ENCODE results near the gene DLG2. TPM values are rescaled to one million over a fixed set of nuclear protein-coding genes. Genes with fewer than 3 reads are reported as not detected.
A peak's percentile ranks its signal among the peaks of the same experiment; 100 is the strongest.

DLG2 gene
- total RNA-seq, 2 experiments from 2014 or later, result 0.85 to 1.1 TPM

DNA sequence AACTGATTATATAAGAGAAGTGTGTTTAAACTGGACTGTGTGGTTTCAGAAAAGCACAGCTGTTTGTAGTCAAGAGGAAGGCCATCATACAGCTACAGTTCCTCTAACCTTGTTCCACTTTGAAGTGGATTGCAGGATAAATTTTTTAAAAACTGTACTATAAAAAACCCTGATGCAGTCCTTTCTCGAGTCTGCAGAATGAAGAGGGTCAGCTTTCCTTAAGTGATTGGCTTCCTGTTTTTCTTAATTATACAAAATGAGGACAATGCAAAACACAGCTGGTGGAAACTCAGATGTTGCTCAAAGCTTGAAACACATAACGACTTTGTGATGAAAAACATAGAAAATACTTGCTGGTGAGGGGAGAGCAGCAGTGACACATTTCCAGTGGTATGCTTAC is 1060.5 kb downstream of the DLG2 start:
- no peaks in the 10 kb centered on the region for H3K36me3 Mint-ChIP-seq (ENCODE audit: low read depth)
- ChIA-PET CTCF (no interaction called here), POLR2A (no interaction called here)
- H3K9me3 Mint-ChIP-seq, result no peaks in the 10 kb centered on the region
- H3K27ac Mint-ChIP-seq, result no peak overlapping the region
- no peak for DNase-seq
- no peak overlapping the region for H3K4me3 Mint-ChIP-seq
- no peaks in the 10 kb centered on the region for H3K27me3 Mint-ChIP-seq
- no peaks in the 10 kb centered on the region for H3K4me1 Mint-ChIP-seq

DNA sequence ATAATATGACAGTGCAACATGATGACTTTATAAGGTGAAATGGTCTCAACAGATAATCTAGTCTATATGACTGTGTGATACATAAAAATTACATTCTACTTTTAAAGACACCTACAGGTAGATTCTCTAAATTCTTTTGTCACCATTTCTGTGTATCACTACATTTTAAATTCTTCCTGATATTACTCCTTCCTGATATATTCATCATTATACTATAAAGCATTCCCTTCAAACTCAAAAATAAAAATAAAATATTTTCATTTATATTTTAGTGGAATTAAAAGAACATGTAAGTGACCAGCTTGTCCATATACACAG is 1062.3 kb downstream of the DLG2 start:
- DNase-seq, result no peak
- H3K27me3 Mint-ChIP-seq, result no peaks in the 10 kb centered on the region
- no peaks in the 10 kb centered on the region for H3K36me3 Mint-ChIP-seq (ENCODE audit: low read depth)
- ChIA-PET CTCF (interaction anchor here (0.6 kb wide), 1 partner anchor 657 kb away, joined by 3 read pairs; no protein-coding TSS in a partner anchor), POLR2A (no interaction called here)
- no peaks in the 10 kb centered on the region for H3K4me1 Mint-ChIP-seq
- H3K27ac Mint-ChIP-seq, result no peak overlapping the region
- H3K4me3 Mint-ChIP-seq, result no peak overlapping the region
- H3K9me3 Mint-ChIP-seq, result no peaks in the 10 kb centered on the region

DNA sequence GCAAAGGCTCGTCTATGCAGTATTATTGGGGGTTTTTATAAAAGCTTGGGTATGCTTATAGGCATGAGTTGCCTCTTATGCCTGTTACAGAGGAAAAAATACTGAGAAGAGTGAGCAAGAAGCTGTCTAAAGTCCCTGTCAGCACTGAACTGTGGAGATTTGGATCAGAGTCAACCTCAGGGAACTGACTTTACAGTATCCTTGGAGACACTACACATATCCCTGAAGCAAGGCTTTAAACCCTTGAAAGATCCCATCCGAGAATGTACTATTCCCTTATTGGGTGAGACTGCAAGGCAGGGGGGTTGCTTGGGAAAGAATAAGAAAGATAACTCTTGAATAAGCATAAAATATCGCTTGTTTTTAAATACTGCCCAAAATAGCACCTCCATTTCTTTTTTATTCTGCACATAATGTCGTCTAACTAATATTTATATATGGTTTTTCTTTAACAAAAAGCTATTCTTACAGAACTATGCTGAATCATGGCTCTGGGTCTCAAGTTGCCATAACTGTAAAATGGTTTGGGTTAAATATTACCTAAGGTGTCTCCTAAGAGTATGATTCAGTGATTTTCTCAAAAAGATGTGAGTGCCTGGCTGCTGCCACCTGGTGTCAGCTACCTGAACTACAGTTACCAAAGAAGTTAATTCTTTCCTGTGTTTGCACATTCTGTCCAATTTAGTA is 1062.8 kb downstream of the DLG2 start:
- Mint-ChIP-seq H3K4me3 (no peak overlapping the region), H3K4me1 (no peaks in the 10 kb centered on the region), H3K36me3 (ENCODE audit: low read depth) (no peaks in the 10 kb centered on the region), H3K9me3 (no peaks in the 10 kb centered on the region), H3K27ac (no peak overlapping the region), H3K27me3 (no peaks in the 10 kb centered on the region)
- POLR2A ChIA-PET, result no interaction called here
- CTCF ChIA-PET, result interaction anchor here (0.6 kb wide), 1 partner anchor 656 kb away, joined by 3 read pairs; no protein-coding TSS in a partner anchor
- DNase-seq, result peak; percentile 14

DNA sequence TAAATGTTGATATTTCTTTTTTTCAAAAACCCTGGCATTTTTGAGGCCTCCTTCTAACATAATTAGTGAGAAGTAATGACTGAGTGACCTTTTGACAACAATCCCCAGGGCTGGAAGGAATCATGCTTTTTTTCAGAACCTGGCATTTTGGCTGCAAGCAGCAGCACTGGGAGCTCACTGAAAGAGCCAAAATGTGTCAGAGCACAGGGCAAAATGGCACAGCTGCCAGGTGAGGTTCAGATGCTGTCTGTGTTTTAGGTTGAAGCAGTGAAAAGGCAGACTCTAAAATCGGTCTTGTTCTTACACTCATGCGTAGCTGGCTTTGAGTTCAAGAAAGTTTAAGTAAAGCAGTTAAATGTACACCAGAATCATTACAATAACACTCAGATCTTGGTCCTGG is 1063.8 kb downstream of the DLG2 start:
- no peak overlapping the region for H3K27ac Mint-ChIP-seq
- CTCF ChIA-PET, result no interaction called here
- POLR2A ChIA-PET, result interaction anchor here (0.6 kb wide), 1 partner anchor 343 kb away, joined by 3 read pairs; no protein-coding TSS in a partner anchor
- H3K4me1 Mint-ChIP-seq, result no peaks in the 10 kb centered on the region
- no peaks in the 10 kb centered on the region for H3K27me3 Mint-ChIP-seq
- no peak overlapping the region for H3K4me3 Mint-ChIP-seq
- no peaks in the 10 kb centered on the region for H3K36me3 Mint-ChIP-seq (ENCODE audit: low read depth)
- no peaks in the 10 kb centered on the region for H3K9me3 Mint-ChIP-seq
- DNase-seq, result no peak

DNA sequence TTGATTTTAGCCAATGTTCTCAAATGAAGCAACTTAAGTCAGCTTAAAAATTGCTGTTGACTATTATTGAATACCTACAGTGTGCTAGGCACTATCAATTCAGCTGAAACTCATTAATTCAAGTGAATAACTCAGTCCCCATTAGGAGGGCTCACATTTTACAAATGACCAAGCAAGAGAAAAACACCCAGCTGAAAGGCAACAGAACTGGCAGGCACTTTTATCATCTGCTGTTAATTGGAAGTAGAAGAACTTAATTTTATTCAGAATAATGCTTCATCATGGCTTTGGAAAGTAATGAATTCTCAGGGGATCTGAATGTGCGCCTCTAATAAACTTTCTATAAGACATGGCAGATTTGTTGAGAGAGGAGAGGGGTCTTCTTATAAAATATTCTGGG is 1066.9 kb downstream of the DLG2 start:
- Mint-ChIP-seq H3K27me3 (no peaks in the 10 kb centered on the region), H3K36me3 (ENCODE audit: low read depth) (no peaks in the 10 kb centered on the region), H3K4me3 (no peak overlapping the region), H3K4me1 (no peaks in the 10 kb centered on the region), H3K27ac (no peak overlapping the region), H3K9me3 (no peaks in the 10 kb centered on the region)
- ChIA-PET CTCF (no interaction called here), POLR2A (no interaction called here)
- no peak for DNase-seq

DNA sequence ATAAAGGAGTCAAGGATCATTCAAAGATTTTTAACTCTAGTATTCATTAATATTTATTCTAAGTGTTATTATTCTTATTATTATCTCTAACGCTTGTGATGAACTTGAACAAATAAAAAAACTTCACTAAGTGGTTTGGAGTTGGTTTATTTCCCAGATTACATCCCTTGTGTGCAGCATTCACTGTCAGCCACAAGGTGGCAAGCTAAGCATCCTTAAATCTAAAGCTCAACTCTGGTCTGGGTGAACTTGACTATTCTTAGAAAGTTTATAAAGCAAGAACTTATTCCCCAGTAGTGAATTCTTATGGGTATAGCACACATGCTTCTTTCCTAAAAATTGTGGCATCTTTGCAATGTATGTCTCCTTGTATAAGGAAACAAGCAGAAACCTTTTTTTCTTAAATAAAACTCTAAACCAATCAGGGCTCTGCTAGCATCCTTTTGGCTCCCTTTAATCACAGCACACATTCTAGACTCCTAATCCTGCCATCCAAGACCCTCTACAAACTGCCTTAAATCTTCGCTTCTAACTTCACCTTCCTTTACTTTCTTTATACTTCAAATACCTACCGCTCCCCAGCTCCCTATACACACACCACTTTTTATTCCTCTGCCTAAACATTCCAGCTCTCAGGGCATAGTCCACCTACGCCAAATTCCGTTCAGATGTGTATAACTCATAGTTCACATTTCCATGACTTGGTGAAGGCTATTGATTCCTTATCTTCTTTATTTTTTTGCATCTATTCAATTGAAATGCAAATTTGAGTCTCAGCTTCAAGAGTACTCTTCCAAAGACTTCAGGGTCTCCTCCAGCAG is 1068.8 kb downstream of the DLG2 start:
- H3K4me1 Mint-ChIP-seq, result no peaks in the 10 kb centered on the region
- no peaks in the 10 kb centered on the region for H3K9me3 Mint-ChIP-seq
- POLR2A ChIA-PET, result no interaction called here
- no peak overlapping the region for H3K4me3 Mint-ChIP-seq
- DNase-seq, result peak; percentile 24
- CTCF ChIA-PET, result no interaction called here
- no peak overlapping the region for H3K27ac Mint-ChIP-seq
- no peaks in the 10 kb centered on the region for H3K27me3 Mint-ChIP-seq
- H3K36me3 Mint-ChIP-seq (ENCODE audit: low read depth), result no peaks in the 10 kb centered on the region

DNA sequence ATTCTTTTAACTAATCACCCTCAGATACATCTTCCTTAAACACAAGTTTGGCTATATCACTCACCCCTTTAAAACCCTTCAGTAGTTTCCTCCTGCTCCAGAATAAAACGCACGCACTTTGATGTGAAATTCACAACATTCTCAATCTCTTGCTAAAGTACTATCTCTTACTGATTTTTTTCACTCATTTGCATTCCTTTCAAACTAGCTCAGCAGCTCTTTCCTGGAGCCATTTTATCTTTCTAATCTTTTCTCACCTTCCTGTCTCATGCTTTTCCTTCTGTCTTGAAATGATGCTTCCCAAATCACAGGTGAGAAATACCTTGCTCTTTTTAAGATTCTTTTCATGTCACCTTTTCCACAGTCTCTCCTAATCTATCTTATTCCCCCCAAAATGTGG is 1074.4 kb downstream of the DLG2 start:
- no peak for DNase-seq
- ChIA-PET CTCF (no interaction called here), POLR2A (no interaction called here)
- H3K4me1 Mint-ChIP-seq, result no peaks in the 10 kb centered on the region
- peaks cover 3% of the 10 kb centered on the region for H3K9me3 Mint-ChIP-seq
- H3K27me3 Mint-ChIP-seq, result no peaks in the 10 kb centered on the region
- no peak overlapping the region for H3K27ac Mint-ChIP-seq
- no peak overlapping the region for H3K4me3 Mint-ChIP-seq
- H3K36me3 Mint-ChIP-seq (ENCODE audit: low read depth), result no peaks in the 10 kb centered on the region

DNA sequence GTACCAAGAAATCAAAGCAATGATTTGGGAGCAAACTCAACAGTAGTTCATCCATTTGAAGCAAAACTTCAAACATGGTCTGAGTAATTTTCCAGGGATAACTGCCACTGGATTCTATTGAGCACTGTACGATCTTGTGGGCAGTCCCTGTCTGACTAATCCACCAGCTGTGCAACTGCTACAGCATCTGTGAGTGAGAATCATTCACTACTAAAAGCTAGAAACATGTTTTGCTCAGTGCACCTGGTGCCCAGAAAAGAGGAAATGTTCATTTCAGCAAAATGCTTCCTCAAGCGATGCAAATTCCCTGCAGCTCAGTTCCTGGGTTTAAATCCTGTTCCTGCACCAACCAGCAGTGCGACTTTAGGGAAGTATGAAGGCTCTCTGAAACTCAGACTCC is 1077.9 kb downstream of the DLG2 start:
- no peak overlapping the region for H3K4me3 Mint-ChIP-seq
- no peaks in the 10 kb centered on the region for H3K27me3 Mint-ChIP-seq

DNA sequence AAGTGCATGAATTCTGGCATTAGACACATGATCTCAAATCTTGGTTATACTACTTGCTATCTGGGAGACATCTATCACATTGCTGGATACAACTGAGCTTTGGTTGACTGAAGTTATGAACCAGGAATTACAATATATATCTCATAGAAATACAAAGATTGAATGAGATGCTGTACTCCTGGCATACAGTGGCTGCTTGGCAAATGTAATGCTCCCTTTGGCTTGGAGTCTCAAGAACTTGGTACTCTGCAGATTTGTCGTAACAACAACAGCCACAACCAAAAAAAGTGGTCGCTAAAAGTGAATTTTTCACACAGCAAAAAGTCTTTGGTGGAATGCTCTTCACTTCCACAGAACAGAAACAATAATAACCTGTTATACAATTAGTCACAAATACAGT is 1082.6 kb downstream of the DLG2 start:
- Mint-ChIP-seq H3K4me1 (no peaks in the 10 kb centered on the region), H3K27ac (no peak overlapping the region), H3K27me3 (no peaks in the 10 kb centered on the region), H3K9me3 (peaks cover 5% of the 10 kb centered on the region), H3K4me3 (no peak overlapping the region), H3K36me3 (ENCODE audit: low read depth) (no peaks in the 10 kb centered on the region)
- POLR2A ChIA-PET, result no interaction called here
- no peak for DNase-seq
- CTCF ChIA-PET, result no interaction called here

More for the DNA sequence above, 1077.9 kb downstream of the DLG2 start:
- Mint-ChIP-seq H3K36me3 (ENCODE audit: low read depth) (no peaks in the 10 kb centered on the region), H3K4me1 (no peaks in the 10 kb centered on the region), H3K9me3 (peaks cover 4% of the 10 kb centered on the region), H3K27ac (no peak overlapping the region)
- POLR2A ChIA-PET, result no interaction called here
- no peak for DNase-seq
- CTCF ChIA-PET, result no interaction called here

DNA sequence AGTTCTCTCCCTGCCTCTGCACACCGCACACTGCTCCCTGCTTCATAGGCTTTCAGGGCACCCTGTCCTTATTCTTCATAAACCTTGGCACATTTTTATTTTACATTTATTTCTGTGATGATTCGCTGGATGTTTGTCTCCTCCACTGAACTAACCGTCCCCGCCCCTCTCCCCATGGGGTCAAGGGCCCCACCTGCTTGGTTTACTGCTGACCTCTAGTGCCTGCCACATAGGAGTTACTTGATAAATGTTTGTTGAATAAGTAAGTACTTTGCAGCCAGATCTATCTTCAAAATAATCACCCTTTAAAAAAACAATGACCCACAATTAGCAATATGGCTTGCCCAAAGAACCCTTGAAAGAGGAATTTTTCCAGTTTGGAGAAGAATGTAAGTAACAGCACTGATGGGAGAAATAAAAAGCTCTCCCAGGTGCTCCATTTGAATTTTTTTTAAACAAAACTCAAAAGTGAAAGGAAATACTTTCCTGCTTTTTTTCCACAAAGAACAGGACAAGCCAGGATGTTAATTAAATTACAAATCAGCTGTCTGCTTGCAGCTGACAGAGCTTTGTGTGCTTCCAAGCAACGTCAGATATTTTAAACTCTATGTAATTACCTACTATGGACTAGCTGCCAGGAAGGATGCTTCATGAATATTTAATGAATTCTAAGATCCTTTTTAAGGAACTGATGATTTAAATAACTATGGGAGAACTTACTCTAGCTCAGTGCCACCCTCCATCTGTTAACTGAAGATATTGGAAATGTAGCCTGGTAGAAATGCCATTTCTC is 1083.6 kb downstream of the DLG2 start:
- DNase-seq, result no peak
- ChIA-PET POLR2A (no interaction called here), CTCF (no interaction called here)
- Mint-ChIP-seq H3K4me3 (no peak overlapping the region), H3K4me1 (no peaks in the 10 kb centered on the region), H3K36me3 (ENCODE audit: low read depth) (no peaks in the 10 kb centered on the region), H3K9me3 (peaks cover 6% of the 10 kb centered on the region), H3K27ac (no peak overlapping the region), H3K27me3 (no peaks in the 10 kb centered on the region)

DNA sequence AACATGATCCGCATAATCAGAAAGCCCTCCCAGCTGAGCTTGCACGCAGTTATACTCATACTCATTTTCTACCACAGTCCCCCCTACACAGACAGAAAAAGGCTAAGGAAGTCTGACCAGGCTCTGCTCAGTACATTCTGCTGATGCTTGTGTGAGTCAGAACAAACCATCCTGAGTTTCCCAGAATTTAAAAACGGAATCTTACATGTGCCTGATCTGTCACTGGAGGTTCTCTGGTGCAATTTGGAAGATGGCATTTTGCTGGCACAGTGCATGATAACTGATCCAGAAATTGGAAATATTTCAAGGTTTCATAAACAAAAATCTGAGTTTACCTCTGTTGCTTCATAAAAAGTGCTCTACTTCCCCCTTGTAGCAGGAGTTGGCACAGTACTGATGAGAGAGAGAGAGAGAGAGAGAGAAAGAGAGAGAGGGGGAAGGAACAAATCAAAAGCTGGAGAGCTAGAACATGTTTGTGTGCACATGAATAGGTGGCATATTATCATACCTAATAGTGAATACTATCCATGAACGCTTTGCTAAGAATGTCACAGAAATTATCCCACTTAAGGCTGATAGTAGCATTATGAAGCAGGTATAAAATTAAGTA is 1085.3 kb downstream of the DLG2 start:
- H3K4me1 Mint-ChIP-seq, result no peaks in the 10 kb centered on the region
- DNase-seq, result no peak
- no peak overlapping the region for H3K4me3 Mint-ChIP-seq
- no peaks in the 10 kb centered on the region for H3K36me3 Mint-ChIP-seq (ENCODE audit: low read depth)
- no peaks in the 10 kb centered on the region for H3K27me3 Mint-ChIP-seq
- H3K9me3 Mint-ChIP-seq, result peaks cover 8% of the 10 kb centered on the region
- H3K27ac Mint-ChIP-seq, result no peak overlapping the region
- POLR2A ChIA-PET, result no interaction called here
- CTCF ChIA-PET, result no interaction called here

DNA sequence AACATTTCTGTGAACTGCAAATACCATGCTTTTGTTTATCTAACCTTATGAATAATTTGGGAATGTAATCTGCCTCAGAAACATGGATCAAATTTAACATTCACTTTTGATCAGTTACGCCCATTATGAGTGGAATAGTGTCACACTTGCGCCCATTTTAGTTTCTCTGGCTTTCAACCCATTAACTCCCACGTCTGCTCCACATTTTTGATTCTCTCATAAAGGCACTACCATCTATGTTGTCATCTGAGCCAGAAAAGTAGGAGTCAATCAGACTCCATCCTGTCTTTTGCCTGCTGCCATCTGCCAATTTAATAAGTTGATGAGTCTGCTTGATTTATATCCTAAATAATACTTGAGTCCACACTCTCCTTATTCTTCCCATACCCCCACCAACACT is 1090.7 kb downstream of the DLG2 start:
- no peaks in the 10 kb centered on the region for H3K4me1 Mint-ChIP-seq
- H3K27me3 Mint-ChIP-seq, result no peaks in the 10 kb centered on the region
- H3K9me3 Mint-ChIP-seq, result peaks cover 8% of the 10 kb centered on the region
- H3K4me3 Mint-ChIP-seq, result no peak overlapping the region
- H3K27ac Mint-ChIP-seq, result no peak overlapping the region
- POLR2A ChIA-PET, result no interaction called here
- H3K36me3 Mint-ChIP-seq (ENCODE audit: low read depth), result no peaks in the 10 kb centered on the region
- CTCF ChIA-PET, result interaction anchor here (0.7 kb wide), 1 partner anchor 145 kb away, joined by 3 read pairs; no protein-coding TSS in a partner anchor
- DNase-seq, result no peak

DNA sequence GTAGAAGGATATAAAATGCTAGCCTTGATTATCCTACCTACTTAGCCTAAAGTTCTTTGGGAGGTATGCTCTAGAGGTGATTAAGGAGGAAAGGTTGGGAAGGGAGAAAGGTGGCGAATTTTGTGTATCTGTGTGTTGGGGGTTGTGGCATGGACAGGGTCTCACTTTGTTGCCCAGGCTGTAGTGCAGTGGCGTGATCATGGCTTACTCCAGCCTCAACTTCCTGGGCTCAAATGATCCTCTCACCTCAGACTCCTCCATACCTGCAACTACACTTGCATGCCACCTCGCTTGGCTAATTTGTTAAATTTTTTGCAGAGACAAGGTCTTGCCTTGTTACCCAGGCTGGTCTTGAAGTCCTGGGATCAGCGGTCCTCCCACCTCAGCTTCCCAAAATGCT is 1094.8 kb downstream of the DLG2 start:
- Mint-ChIP-seq H3K9me3 (peaks cover 5% of the 10 kb centered on the region), H3K36me3 (ENCODE audit: low read depth) (no peaks in the 10 kb centered on the region)

More for the DNA sequence above, 1094.8 kb downstream of the DLG2 start:
- no peak for DNase-seq
- ChIA-PET CTCF (no interaction called here), POLR2A (no interaction called here)
- H3K27ac Mint-ChIP-seq, result no peak overlapping the region
- H3K4me3 Mint-ChIP-seq, result no peak overlapping the region
- H3K27me3 Mint-ChIP-seq, result no peaks in the 10 kb centered on the region
- H3K4me1 Mint-ChIP-seq, result no peaks in the 10 kb centered on the region
